HG02610 (cell line): ENCODE results near the gene ARHGAP33.
A peak's percentile ranks its signal among the peaks of the same experiment; 100 is the strongest.

Experiments
- ATAC-seq: cut with Tn5 transposase; IDR thresholded peaks from one replicate; pipeline ENCODE4 v1.9.1; 2021; ENCODE audit warnings: mild to moderate bottlenecking, moderate library complexity; ENCODE audit not compliant: unreplicated experiment

Gene ARHGAP33

DNA sequence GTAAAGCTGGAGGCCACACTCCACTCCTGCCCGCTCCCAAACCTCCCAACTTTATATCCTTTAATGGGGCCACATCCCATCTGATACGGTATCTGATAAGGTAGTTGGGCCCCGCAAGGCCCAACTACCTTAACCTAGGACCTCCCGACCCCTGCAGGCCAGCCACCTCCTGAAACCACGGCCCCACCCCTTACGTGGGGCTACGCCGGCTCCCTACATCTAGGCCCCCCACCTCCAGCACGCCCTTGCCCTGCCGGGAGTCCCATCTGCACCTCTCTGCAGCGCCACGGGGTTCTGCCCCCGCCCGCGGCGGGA, 35.3 kb upstream of the ARHGAP33 start:
- peak; percentile 15 for ATAC-seq

DNA sequence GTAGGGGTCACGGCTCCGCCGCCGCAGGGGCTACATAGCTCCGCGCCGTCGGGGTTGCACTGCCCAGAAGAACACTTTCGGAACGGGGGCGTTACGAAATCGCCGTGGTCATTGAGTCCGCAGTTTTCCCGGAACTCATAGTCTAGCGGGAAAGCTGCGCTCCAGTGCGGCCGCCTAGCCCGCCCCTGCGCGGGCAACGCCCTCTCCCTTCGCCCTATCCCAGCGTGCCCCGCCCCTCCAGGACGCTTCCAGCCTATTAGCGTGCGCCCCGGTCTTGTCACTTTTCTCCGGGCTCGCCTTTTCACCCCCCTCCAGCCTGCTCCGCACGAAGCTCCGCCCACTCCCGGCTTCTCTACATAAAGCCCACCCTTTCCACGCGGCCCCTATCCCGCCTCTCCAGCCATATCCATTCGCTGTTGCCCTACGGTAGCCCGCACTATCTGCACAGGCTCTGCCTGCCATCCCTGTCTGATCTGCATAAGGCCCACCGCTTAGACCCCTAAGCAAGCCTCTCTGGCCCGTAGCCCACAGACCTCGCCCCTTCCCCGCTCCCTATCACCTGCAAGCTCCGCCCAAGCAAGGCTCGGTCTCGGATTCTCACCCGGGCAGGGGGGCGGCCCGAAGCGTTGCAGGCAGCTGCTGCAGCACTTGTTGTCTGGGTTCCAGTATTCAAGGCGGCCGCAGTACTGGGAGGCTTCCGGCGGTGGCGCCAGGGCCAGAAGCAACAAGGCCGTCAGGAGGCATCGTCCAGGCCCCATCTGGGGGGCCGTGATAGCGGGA, 34.8 kb upstream of the ARHGAP33 start:
- ATAC-seq, result peak; percentile 66

DNA sequence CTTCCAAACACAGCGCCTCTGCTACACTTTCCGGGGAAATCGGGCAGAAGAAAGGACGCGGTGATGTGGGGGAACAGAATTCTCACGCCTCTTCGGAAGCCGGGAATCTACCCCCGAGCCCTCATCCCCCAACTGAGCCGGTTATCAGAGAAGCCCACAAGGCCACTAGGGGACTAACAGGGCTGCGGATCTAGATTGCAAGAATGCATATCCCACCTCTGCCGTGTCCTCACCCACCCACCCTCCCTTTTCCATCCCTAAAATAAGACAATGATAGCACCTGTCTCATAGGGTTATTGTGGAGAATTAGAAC, 34.2 kb upstream of the ARHGAP33 start:
- no peak for ATAC-seq

DNA sequence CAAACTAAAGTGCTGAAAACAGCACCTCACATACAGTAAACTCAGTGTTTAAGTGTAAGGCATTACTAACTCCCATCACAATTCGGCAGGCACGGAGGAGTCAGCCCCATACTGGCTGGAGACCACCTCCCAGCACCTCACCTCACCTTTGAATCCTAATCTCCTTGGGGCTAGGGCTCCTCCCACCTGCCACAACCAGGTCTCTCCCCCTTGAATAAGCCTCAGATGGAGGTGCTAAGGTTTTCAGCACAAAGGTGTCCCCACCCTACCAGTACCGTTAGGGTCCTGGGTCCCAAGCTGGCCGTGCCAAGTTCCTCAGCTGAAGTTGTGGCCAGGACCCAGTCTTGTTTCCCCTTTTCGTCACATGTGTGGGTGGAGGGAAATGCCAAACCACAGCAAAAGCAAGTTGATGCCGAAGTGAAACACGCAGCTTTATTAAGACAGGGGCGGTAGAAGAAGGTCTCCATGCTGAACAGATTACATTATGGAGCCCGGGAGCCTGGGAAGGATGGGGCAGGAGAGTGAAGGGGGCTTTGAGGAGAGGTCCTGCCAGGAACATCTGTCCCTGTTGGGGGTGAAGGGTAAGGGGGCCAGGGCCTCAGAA, 33.1 kb upstream of the ARHGAP33 start, which contains the start of gene IGFLR1:
Gene IGFLR1, minus strand, starts transcription at position 332 of the 604 bp plus-strand sequence. CDS start 1,272 bp downstream, outside the sequence.
- no peak for ATAC-seq

DNA sequence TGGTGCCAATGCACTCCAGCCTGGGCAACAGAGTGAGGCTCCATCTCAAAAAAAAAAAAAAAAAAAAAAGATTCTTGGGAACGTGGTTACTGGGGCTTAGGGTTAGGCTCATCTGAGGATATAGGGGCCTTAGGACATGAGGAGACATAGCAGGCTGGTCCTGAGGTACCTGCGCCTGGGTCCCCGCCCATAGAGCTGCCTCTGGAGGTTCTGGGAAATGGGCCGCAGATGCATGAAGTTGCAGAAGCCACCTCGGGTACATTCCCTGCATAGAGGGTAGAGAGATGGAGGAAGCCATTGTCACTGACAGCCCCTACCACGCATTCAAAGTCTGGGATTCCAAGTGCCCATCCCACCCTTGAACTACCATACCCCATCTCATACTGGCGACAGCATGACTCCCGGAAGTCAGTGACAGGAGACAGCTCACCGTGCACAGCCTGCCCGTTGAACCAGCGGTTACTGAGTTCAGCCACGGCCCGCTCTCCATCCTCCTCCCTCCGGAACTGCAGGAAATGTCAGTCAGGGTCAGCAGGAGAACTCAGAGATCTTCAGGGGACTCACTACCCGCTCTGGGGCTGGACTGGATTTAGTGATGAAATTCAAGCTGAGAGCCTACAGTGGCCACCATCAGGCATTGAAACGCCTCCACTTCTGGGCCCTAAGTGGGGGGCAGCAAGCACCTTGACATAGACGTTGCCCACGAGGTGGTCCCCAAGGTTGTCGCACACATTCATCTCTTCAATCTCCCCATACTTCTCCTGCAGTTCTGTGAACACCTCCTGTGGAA, 31.5 kb upstream of the ARHGAP33 start:
- ATAC-seq, result no peak

DNA sequence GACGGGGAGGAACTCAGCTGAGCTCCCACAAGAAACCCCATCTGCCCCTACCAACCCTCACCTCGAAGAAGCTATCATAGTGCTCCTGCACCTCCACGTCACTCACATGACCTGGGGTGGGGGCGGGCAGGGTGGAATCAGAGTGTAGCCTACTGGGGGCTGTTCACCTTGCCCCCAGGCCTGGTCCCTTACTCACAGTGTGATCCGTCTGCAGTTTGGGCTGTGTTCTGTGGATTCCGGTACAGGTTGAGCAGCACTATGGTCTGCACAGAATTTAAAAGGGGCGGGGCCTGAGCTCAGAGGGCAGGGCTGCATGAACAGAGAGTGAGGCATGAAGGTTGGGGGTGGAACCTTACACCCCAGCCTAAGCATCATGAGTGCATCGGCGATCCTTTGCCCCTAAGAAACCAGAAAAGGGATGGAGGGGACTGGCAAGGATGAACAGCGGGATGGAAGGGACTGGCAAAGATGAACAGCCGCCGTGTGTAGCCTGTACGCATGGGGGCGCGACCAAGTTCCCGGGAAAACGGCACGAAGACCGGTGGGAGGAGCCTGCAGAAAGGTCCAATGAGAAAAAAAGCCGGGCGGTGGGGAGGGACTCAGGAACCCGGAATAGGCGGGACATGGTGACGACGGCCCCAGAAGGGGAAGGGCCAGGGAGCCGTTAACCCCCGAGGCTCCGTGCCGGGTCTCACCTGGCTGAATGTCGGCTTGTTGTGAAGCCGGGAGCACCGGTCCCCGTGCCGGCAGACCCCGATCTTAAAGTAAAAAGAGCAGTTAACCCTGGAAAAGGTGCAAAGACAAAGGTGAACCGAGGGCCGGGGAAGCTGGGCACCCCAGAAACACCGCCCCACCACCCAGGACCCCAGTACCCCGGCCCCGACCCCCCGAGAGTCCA, 30.7 kb upstream of the ARHGAP33 start:
- peak; percentile 30 for ATAC-seq

DNA sequence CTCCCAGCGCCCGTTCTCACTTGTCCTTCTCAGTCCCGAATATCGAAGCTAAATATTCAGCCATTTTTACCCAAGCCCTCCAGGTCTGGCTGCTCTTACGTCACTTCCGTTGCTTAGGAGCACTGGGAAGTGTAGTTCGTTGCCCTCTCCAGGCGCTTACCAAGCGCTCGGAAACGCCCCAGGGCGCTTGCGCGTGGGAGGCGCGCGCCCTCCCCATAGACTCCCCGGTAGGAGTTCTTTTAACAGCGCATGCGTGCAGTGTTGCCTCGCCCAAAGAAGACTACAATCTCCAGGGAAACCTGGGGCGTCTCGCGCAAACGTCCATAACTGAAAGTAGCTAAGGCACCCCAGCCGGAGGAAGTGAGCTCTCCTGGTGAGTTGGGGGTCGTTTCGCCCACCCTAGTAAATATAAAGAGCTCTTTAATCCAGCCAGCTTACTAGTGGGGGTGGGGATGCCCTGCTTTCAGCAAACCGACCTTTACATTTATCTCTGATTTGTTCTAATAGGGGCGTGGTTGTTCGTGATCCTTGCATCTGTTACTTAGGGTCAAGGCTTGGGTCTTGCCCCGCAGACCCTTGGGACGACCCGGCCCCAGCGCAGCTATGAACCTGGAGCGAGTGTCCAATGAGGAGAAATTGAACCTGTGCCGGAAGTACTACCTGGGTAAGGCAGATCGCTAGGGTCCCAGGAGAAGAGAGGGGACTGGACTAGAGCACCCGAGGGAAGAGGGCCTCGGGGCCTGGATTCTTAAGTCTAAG, 29.9 kb upstream of the ARHGAP33 start, which contains the start of the genes PSENEN and U2AF1L4:
Gene PSENEN, plus strand, starts transcription at position 324 of the 759 bp plus-strand sequence. Its CDS starts 280 bp downstream, at position 604.
Gene U2AF1L4, minus strand, starts transcription at position 91 of the 759 bp plus-strand sequence. Its CDS starts 27 bp downstream, at position 64.
- peak; percentile 39 for ATAC-seq

DNA sequence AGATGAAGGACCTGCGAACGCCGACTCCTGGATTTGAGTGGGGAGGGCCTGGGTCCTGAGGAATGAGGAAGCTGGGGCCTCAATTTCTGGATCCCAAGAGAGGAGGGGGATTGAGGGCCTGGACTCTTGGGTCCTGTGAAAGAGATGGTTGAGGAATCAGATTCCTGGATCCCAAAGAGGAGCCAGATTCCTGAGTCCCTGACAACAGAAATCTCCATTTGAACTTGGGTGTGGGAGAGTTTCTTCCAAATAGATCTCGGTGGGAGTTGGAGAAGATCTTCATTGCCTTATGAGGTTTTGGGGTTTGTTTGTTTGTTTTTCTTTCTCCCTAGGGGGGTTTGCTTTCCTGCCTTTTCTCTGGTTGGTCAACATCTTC, 29.3 kb upstream of the ARHGAP33 start:
- no peak for ATAC-seq

DNA sequence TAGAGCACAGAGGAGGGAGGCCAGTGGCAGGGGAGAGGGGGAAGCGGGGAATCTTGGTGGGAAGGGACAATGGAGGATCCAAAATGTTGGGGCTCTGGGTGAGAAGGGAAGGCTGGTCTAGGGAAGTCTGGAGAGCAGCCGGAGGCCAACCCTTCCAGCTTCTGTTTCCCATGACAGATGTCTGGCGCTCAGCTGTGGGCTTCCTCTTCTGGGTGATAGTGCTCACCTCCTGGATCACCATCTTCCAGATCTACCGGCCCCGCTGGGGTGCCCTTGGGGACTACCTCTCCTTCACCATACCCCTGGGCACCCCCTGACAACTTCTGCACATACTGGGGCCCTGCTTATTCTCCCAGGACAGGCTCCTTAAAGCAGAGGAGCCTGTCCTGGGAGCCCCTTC, 28.8 kb upstream of the ARHGAP33 start:
- no peak for ATAC-seq

DNA sequence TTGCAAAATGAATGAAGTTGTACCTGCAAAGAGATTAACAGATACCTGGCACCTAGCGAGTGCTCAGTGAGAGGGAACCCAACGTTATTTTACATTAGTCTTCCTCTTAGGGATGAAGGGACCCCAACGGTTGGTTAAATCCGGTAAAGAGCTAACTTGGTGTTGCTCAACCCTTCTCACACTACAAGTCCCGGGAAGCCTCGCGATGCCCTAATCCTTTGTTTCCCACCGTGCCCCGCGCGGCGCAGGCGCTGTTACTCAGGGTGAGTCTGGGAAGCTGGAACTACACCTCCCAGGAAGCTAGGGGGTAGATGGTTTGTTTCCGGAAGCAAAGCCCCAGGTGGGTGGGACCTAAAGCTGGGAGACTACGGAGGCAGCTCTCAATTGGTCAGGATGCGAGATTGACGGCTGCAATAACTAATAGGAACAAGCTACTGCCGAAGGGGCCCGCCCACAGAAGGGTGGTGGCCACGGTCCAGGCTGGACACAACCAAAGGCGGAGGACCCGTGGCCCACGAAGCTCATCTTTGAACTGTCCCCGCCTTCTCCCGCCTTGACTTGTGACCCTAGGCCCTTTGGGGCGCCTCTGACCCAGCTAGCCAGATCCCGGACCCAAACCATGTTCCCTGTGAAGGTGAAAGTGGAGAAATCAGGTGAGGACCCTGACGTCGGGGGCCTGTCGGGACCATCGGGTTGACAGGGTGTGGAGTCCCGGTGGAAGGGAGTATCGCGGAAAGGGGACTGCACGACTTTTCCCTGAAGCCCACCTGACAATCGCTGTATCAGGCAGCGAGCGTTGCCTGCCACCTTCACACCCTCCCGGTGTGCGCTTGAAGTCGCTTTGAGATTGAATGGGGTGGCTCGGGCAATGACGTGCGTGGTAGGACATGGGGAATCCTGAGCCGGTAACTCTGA, 27.0 kb upstream of the ARHGAP33 start, which contains the start of gene LIN37:
Gene LIN37, plus strand, starts transcription at position 471 of the 915 bp plus-strand sequence. Its CDS starts 149 bp downstream, at position 620.
- ATAC-seq, result peak; percentile 79

DNA sequence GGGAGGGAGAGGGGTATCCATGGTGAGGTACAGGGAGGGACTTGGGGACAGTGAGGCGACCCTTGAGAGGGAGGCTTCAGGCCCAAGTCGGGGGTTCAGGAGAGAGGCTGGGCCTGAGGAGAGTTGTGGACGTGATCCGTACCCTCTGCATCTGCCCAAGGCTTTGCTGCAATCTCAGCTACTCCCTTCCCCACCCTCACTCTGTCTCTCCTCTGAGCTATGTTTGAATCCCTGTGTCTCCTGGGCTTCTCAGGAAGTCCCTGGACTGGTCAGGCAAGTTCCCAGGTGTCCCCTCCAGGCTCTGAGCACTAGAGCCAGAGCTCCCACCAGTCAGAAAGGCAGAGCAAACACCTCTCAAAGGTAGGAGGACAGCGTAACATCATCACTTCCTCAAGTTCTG, 25.2 kb upstream of the ARHGAP33 start:
- no peak for ATAC-seq

DNA sequence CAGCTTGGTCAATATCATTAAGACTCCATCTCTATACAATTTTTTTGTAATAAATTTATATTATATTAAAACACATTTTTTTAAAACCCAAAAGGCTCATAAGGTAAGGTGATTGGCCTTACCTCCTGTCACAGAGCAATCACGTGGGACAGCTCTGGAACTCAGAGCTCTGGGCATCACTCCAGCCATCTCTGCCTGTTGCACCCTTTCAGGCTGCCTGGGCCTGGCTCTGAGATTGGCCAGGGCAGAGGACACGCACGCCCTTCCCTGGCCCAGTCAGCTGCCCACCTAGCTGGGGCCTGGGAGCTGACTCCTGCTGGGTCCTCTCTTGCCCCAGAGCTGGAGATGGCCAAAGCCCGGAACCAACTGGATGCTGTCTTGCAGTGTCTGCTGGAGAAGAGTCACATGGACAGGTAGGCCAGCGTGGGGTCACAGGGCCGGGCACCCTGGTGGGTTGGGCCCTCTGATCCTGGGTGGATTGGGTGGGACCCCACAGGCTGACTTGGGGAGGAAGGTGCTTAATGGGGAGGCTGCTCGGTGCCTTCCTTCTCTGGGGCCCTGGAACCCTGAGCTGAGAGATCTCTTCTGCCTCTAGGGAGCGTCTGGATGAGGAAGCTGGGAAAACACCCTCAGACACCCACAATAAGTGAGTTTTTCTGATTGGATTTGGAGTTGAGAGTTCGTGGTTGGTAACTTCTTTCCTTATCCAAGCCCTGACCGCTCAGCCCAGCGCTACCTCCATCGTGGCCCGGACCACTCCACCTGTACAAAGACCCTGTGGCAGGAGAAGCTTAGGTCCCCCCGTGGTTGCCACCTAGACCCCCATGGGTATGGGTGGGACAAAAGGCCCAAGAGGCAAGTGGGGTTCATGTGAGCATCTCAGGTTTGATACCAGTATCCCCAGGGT, 23.3 kb upstream of the ARHGAP33 start:
- no peak for ATAC-seq

DNA sequence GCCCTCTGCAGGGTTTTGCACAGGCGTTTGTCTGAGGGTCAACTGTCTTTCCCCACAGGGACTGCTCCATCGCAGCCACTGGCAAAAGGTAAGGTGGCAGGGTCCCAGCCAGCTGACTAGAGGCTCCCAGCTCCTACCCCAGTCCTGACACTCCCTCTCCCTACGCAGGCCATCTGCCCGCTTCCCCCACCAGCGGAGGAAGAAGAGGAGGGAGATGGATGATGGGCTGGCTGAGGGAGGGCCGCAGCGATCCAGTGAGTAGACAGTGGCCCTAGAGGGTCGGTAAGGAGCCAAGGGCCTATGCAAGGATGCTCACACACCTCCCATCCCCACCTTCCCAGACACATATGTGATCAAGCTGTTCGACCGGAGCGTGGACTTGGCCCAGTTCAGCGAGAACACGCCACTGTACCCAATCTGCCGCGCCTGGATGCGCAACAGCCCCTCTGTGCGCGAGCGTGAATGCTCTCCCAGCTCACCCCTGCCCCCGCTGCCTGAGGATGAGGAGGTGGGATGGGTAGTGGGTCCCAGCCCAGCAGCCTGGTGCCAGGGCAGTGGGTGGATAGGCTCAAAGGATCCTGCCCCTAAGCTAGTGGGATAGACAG, 22.5 kb upstream of the ARHGAP33 start:
- no peak for ATAC-seq

DNA sequence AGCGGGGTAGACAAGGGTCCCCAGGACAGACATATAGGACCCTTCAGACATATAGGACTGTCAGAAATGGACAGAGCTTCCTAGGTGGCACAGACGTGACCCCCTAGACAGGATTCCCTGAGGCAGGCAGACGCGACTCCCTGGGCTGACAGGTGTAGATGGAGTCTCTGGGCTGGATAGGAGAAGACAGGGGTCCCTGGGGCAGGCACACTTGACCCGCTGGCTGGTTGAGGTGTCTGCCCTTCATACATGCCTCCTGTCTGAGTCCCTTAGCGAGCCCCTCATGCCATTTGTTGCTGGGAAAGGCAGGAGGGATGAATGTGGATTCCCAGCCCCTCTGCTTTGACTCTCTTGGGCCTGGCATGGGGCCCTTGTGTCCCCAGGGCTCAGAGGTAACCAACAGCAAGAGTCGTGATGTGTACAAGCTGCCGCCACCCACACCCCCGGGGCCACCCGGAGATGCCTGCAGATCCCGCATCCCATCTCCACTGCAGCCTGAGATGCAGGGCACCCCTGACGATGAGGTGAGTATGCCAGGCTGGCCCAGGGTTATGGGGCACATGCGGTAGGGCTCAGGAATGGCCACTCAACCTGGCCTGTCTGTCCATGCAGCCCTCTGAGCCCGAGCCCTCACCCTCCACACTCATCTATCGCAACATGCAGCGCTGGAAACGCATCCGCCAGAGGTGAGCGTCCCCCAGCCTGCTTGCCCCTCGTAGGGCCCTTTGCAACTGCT, 21.6 kb upstream of the ARHGAP33 start:
- ATAC-seq, result no peak

DNA sequence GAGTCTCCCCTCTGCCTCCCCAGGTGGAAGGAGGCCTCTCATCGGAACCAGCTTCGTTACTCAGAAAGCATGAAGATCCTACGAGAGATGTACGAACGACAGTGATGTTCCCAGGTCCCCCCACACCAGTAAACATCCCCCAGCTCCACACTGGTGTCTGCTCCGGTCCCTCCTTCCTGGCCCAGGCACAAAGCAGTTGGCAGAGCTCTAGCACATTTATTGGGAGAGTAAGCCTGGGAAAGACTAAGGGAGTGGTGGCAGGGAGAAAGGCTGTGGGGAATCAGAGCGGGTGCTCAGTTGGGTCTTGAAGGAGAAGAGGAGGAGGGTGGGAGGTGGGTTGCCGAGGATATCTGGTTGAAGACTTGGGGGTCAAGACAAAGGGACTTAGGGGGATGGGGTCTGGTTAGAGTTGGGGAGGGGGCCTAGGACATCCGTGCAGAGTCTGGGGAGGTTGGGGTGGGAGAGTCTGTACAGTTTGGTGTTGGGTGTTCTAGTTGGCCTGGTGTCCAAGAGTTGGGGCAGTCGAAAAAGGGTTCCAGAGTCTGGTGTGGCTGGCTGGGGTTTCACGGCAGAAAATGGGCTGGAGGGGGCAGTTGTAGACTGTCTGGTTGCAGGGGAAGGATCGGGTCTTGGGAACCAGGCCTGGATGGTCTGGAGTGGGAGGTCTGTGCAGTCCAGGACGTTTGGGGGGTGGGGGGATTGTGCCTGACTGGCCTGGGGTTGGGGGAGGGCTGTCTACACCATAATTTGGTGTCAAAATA, 20.8 kb upstream of the ARHGAP33 start:
- ATAC-seq, result no peak

DNA sequence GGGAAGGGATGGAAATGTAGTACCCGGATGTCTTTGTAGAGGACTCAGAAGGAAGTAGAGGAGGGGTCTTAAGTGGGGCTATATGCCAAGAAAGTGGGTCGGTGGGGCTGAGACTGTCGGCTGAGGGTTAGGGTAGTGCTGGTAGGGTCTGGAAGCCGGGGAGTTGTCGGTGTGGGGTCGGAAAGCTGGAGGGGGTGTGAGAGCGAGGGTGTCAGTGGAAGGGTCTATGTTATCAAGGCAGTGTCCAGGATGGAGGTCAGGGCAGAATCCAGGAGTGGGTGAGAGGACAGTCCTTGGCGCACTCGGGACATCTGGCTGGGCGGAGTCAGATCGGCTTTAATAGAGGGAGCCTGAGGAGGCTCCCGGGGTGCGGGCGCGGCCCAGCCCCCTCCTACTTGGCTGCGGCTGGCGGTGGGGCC, 20.2 kb upstream of the ARHGAP33 start:
- no peak for ATAC-seq
